ENCODE measurements around the gene ZBP1. TPM values are rescaled to one million over a fixed set of nuclear protein-coding genes. Genes with fewer than 3 reads are reported as not detected.

The ZBP1 gene
- total and polyA plus RNA-seq, 7 donors = 0.36 to 17.2 (median 1.2) TPM; not detected in 2

- no peaks in the 10 kb centered on the region for H3K36me3 ChIP-seq
- 74 to 84% methylated on average over 11 of the region's 11 CpGs for WGBS, 2 donors
- H3K4me1 ChIP-seq = no peaks in the 10 kb centered on the region
- intact Hi-C loops (cut with DNase I) = no loop called here
- H3K4me3 ChIP-seq = no peak overlapping the region
- no peaks in the 10 kb centered on the region for H3K9me3 ChIP-seq
- no peak overlapping the region for H3K27ac ChIP-seq
- TF ChIP-seq POLR2AphosphoS5 (IDR thresholded peaks at IDR 0.05) = no peak
- no peak for TF ChIP-seq POLR2A (IDR thresholded peaks at IDR 0.05)
- H3K27me3 ChIP-seq = peaks cover 0 to 21% (median 10%) of the 10 kb centered on the region in 3 donors
- no peak for DNase-seq
Observed at GRCh38 chr20:57555457-57556184, 64.6 kb downstream of the ZBP1 start.

Other genes starting within 250 kb of the ZBP1 start
- 10 to 100 TPM; 48.5 to 94.2 (median 78.8) TPM for gene RBM38, start 229.0 kb downstream of the ZBP1 start, total RNA-seq
- gene RBM38, start 229.0 kb downstream of the ZBP1 start, polyA plus RNA-seq = 10 to 100 TPM; 31.4 to 59.9 (median 34.8) TPM
- under 1 TPM in 1 of 4 donors, not detected in 3; 0.36 TPM for gene CTCFL, start 95.3 kb downstream of the ZBP1 start, total RNA-seq
- gene CTCFL, start 95.3 kb downstream of the ZBP1 start, polyA plus RNA-seq = not detected
- gene PCK1, start 59.3 kb downstream of the ZBP1 start, total RNA-seq = 1 to 10 TPM in 1 of 4 donors, under 1 TPM in 3; 0.33 to 7.5 (median 0.48) TPM
- gene PCK1, start 59.3 kb downstream of the ZBP1 start, polyA plus RNA-seq = 100 to 1,000 TPM in 1 of 3 donors, 10 to 100 TPM in 2; 40.4 to 334 (median 85.9) TPM
- 10 to 100 TPM in 1 of 4 donors, 1 to 10 TPM in 3; 3.9 to 23.3 (median 7.5) TPM for gene PMEPA1, start 89.6 kb upstream of the ZBP1 start, total RNA-seq
- gene PMEPA1, start 89.6 kb upstream of the ZBP1 start, polyA plus RNA-seq = 10 to 100 TPM in 1 of 3 donors, 1 to 10 TPM in 2; 3.6 to 16.8 (median 6.5) TPM